HG03432 (cell line): ENCODE results near the gene TMEM164.

Experiments
- ATAC-seq: cut with Tn5 transposase; IDR thresholded peaks from one replicate; pipeline ENCODE4 v1.9.1; 2021; ENCODE audit warnings: mild to moderate bottlenecking, moderate library complexity; ENCODE audit not compliant: unreplicated experiment

TMEM164 gene

GRCh38 chrX:110159865-110160264 is 157.0 kb downstream of the TMEM164 start:
- ATAC-seq: peak; percentile 39

- ATAC-seq: no peak
These were observed 158.4 kb downstream of the TMEM164 start for GRCh38 chrX:110161361-110161686.

- no peak for ATAC-seq
These were observed 159.2 kb downstream of the TMEM164 start for GRCh38 chrX:110162131-110162530.

GRCh38 chrX:110162867-110163266 is 160.0 kb downstream of the TMEM164 start:
- ATAC-seq: no peak

DNA sequence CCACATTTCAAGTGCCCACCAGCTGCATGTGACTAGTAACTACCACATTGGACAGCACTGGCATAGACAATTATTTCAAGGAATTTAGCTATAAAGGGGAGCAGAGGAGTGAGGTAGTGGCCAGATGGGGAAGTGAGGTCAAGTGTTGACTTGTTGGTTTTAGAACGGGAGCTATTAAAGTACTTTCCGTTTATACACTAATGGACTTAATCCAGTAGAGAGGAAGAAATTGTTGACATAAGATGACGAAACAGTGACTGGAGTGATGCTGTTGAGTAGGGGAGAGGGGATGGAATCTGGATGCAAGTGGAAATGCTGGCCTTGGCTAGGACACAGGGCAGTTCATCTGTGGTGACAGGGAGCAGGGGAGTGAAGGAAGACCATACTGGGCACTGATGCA is 160.6 kb downstream of the TMEM164 start:
- ATAC-seq: no peak

- no peak for ATAC-seq
These were observed 165.1 kb downstream of the TMEM164 start for GRCh38 chrX:110167952-110168451.

- ATAC-seq: no peak
These were observed 165.7 kb downstream of the TMEM164 start for GRCh38 chrX:110168585-110168984.

DNA sequence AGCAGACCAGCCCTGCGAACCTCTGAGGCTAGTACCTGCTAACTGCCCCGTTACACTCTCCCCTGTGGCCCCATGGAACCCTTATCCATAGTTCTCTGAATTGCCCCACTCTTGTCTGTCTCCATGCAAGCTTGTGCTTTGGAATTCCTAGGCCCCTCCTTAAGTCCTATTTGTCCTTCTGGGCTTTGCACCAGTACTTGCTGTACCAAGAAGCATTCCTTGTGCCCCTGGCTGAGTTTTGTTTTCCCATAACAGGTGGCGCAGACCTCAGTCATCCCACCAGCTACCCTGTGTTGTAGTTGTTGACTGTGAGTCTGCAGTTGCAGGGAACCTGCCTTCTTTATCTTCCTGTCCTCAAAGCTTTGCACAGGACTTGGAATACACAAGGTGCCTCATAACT is 167.1 kb downstream of the TMEM164 start:
- no peak for ATAC-seq

GRCh38 chrX:110171442-110171841 is 168.5 kb downstream of the TMEM164 start:
- no peak for ATAC-seq

GRCh38 chrX:110172215-110172614 is 169.3 kb downstream of the TMEM164 start:
- peak; percentile 99 for ATAC-seq

GRCh38 chrX:110173192-110174175 is 170.6 kb downstream of the TMEM164 start:
- ATAC-seq: no peak

DNA sequence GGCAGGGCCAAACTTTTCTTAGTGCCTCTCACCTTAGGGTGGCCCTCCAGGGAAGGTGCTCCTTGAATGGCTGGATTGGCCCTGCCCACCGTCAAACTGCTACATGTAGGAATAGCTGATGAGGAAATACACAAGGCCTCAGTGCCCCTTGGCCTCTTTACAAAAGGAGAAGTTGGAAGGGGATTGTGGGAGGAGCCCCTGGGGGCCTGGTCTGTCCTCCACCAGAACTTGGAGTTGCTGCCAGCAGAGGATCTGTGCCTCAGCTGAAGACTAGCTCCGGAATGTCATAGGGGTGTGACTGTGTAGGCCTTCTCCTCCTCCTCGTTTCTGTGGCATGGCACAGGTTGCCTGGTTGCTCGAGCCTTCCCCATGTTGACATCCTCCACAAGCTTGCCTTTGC is 172.2 kb downstream of the TMEM164 start:
- no peak for ATAC-seq

DNA sequence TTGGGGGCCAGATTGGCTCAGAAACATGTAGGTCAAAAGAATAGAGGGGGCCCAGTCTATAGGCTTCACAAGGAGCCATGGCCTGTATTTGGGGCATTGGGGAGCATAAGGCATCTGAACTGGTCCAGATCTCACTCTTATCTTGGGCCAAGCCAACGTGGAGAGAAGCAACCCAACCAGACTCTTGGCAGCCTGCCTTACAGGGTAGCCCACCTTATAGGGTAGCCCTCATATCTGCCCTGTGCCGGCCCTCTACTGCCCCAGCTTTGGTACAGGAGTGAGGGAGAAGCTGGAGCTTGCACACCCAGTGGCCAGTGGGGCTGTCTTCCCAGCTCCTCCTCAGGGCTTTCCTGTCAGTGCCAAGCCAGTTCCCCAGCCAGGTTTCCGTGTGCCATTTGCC is 172.8 kb downstream of the TMEM164 start:
- ATAC-seq: no peak

DNA sequence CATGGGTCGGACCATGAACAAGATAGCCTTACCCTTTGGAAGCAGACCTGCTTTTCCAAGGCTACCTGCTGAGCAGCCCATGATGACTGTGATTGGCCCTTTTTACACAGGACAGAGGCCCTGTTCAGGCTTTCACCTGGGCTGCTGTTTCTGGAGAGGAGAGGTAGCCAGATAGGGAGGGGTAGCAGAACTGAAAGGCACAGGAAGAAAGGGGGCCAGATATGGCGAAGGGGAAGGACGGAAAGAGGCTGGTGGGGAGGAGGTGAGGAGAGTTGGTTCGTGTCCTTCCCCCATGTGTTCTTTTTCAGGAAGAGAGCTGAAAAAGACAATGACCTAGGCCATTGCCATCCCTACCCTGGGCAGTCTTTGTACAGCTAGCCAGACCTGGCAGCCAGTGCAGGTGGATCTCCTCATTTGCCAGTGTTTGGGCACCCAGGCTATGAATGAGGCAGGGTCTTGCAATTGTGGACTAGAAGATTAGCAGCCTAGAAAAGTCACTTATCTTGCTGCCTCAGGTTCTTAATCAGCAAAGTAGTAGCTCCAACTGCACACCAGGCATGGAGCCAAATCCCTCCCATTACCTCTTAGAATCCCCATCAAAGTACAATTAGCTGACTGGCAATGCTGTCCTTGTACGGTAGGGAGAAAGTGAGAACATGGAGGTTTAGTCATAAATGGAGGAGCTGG is 175.4 kb downstream of the TMEM164 start:
- ATAC-seq: no peak

DNA sequence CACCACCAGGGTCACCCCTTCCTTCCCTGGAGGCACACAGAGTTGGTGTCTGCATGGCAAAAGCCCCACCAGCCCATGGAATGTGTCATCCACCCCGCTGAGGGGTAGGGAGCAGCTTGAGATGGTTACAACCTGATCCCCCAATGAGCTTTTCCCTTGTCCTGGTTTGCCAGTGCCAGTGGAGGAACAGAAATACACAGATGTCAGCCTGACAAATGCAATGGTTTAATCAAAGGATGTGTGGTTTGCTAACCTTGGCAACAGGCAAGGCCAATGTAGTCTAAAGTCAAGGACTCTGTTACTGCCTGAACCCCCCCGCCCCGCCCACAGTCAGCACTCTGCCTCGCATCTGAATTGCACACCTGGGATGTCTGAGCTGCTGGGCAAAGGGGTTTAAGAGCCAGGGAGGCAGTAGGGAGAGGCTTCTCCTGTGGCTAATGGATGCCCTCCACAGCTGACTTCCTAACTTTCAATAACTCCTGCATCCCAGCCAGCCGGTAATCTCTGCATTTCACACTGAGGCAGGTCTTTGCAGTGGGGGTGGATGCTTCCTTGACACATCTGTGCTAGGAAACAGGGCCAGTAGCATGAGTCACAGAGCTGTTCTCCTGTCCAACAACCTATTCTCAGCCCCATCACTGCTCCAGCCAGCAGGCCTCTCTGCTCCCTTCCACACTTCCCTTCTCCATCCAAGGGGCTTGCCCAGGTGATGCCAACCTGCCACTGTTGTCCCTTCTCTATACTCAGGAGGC is 177.4 kb downstream of the TMEM164 start:
- ATAC-seq: peak; percentile 33

DNA sequence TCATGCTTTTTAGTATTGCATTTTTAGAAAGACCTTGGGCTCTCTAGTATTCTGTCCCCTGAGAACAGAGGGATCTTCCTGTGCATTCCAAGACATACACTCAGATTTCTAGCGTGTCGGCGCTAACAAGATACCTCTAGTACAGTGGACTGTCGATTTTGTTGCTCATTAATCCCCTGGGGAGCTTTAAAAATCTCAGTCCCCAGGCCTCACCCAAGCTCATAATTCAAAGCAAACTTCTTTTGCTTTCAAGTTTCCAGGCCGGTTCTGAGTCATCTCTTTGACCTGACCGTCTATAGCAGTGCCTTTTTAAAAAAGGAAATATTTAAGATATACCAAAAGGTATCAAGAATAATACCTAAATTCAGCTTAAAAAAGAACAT is 178.0 kb downstream of the TMEM164 start:
- peak; percentile 92 for ATAC-seq

DNA sequence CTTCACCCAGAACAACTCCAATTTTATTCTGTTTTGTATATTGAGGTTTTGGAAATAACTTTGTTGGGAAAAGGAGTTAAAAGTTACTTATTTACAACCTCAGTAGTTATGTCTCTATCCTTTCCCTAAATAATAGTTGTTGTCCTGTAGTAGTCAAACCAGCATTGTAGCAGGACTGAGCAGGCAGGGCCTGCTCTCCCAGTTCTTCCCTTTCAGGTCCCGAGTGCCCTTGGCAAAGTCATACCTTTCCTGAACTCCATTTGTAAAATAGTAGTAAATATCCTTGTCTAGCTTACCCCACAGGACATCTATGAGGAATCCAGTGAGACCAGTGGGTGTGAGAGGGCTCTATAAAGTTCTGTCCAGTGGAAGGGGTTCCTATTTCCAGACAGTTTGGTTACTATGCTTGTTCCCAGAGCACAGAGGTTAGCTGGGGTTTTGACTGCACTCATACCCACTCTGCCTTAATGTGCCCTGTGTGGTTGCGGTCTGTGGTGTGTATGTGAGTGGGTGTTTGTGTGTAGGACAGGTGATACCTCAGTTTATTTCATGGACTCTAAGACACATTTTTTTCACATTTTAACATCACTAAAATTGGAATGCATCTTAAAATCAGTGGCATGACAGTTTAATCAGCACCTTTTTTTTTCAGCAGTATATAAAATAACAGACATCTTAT is 178.7 kb downstream of the TMEM164 start:
- ATAC-seq: no peak

DNA sequence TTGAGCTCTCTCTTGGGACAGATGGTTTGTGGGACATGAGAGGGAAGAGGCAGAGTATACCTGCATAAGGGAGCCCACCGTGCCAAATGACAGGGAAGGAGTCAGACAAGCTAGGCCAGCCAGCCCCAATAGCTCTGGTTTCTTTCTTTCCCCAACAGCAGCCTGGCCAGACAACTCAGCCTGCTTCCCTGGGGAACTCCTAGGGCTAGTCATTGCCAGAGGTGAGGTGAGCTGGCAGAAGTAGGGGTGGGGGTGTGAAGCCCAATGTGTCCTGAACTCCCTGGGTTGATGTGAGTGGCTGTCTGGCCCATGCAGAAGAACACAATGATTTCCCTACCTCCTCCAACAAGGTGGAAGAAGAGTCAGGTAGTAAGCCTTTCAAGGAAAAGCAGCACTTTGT is 179.4 kb downstream of the TMEM164 start:
- ATAC-seq: no peak

GRCh38 chrX:110182865-110183264 is 180.0 kb downstream of the TMEM164 start:
- ATAC-seq: no peak

DNA sequence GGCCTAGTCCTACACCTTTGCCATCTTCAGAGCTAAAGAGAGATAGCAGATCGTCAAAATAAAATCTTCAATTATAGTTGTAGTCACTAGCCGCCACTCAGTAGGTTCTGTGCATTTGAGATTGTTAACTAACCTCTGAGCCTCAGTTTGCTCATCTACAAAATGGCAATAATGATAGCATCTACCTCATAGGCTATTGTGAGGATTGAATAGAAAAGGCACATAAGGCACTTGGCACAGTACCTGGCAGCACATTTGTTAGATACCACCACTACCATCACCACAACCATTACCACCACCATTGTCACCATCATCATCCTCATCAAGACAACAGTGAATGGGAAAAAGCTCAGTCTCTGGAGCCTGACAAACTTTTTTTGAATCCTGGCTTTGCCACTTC is 180.4 kb downstream of the TMEM164 start:
- no peak for ATAC-seq
